GM04504 (cell line): ENCODE measurements around the gene FAM32A.
A peak's percentile ranks its signal among the peaks of the same experiment; 100 is the strongest.
"Not testable (repeated sequence)": the region's sequence is repeated elsewhere in the genome, so short reads cannot be mapped to it uniquely, and the experiment has no call there.

Experiments used
- DNase-seq: peaks from one replicate; pipeline ENCODE4 v3.0.0-alpha.2; 2012; ENCODE audit warnings: low read depth

The FAM32A gene

DNA sequence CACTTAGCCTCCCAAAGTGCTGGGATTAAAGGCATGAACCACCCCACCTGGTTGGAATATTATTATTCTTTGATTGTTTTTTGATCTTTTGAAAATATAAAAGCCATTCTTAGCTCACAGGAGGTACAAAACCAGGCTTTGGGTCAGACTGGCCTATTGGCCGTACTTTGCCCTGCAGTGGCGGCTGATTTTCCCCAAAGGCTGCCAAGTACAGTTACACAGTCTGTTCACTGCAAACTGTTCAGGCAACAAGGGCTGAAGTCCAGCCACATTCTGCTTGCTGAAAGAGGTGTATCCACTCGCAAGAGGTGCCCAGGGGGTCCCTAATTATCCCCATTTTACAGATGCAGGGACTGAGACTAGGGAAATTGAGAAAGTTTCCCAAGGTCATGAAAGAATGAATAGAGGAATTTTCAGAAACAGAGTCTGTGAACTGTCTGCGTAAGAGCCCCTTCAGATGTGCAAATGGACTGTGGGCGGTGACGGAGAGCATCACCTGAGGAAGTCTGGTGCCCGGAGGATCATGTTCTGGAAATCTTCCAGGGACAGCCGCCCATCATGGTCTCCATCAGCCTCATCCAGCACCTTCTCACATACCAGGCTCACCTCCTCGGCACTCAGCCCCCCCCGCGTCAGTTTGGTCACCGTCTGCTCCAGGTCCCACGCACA is 20.9 kb upstream of the FAM32A start:
- no peak for DNase-seq

DNA sequence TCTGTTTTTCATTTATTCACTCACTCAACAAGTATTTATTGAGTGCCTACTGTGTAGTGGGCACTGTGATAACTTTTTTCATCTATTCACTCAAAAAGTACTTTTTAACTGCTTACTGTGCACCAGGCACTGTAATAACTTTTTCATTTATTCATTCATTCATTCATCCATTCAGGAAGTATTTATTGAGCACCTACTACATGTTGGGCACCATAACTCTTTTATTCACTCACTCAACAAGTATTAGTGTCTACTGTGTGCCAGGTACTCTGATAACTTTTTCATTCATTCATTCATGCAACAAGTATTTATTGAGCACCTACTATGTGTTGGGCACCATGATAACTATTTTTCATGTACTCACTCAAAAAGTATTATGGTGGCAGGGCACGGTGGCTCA is 18.8 kb upstream of the FAM32A start:
- no peak for DNase-seq

DNA sequence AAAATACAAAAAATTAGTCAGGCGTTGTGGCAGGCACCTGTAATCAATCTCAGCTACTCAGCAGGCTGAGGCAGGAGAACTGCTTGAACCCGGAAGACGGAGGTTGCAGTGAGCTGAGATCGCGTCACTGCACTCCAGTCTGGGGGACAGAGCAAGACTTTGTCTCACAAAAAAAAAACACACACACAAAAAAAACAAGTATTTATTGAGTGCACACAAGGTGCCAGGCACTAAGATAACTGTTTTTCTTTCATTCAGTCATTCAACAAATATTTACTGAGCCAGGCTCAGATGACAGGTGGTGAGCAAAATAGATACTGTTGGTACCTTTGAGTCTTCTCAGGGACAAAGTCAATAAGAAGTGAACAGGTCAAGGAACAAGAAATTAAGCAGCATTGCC is 18.2 kb upstream of the FAM32A start:
- no peak for DNase-seq

DNA sequence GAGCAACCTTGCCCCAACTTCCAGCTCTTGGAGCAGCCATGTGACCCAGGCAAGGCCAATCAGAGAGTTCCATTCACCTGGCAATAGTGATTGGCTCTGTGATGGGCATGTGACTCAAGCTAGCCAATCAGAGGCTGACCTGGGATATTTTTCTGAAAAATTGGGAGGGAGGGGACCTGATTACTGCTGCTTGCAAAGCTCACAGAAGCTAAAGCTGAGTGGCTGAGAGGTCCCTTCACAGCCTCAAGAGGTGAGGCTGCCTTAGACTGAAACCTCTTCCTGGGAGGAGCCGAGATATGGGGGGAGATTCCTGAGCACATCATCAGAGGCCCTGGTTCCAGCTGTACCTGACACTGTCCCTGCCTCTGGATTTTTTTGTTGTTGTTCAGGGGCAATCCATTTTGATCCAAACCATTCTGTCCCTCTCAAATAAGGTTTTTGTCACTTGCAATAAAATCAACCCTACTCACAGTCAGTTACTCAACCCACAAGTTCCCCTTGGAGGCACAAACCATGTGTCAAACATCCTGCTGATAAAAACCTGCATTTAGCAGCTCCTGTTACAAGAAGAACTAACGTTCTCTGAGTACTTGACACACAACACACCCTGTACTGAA is 16.6 kb upstream of the FAM32A start:
- no peak for DNase-seq

DNA sequence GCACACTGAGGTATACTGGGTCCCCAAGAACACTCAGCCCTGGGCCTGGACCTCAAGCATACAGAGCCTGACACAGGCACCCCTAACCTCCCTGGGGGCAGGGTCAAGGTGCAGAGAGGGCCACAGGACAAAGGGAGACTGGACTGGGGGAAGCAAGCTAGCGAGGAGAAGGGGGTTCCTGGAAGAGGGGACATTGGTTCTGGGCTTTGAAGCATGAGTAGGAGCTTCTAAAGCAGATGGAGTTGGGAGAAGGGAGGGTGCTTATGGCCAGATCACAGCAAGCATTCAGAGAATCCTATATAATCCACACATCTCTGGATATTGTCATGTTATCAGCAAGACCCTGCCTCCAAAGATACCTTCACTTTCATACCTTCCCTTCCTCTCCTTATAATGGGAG is 15.1 kb upstream of the FAM32A start:
- no peak for DNase-seq

DNA sequence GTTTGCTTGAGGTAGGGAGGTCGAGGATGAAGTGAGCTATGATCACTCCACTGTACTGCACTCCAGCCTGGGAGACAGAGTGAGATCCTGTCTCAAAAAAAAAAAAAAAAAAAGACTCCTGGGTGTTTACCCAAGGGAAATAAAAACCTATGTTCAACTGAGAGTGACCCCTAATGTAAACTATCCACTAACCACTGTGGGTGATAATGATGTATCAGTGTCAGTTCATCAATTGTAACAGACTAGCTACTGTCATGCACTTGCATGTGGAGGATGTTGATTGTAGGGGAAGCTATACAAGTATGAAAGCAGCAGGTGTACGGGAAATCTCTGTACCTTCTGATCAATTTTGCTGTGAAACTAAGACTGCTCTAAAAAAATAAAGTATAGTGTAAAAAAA is 9.3 kb upstream of the FAM32A start:
- no peak for DNase-seq

DNA sequence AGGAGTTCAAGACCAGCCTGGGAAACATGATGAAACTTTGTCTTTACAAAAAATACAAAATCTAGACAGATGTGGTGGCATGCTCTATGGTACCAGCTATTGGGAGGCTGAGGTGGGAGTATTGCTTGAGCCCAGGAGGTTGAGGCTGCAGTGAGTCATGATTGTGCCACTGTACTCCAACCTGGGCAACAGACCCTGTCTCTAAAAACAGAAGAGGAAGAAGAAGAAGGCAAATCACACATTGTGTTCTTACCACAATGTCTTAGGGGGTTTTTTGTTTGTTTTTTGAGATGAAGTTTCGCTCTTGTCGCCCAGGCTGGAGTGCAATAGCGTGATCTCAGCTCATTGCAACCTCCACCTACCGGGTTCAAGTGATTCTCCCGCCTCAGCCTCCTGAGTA is 6.3 kb upstream of the FAM32A start:
- not testable (repeated sequence) for DNase-seq

DNA sequence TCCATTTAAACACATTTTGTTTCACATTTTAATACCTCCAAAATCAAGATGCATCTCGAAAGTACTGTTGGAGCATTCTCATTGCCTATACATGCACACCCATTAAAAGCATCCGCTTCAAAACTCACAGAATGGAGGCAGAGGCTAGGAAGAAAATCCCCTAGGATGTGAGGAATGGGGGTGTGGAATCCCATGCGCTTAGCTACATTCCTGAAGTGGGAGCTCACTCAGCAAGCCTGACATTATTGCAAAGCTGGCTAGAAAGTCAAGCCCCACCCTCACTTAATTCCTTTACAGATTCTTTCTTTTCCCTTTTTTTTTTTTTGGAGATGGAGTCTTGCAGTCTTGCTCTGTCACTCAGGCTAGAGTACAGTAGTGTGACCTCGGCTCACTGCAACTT is 4.6 kb upstream of the FAM32A start:
- no peak for DNase-seq

DNA sequence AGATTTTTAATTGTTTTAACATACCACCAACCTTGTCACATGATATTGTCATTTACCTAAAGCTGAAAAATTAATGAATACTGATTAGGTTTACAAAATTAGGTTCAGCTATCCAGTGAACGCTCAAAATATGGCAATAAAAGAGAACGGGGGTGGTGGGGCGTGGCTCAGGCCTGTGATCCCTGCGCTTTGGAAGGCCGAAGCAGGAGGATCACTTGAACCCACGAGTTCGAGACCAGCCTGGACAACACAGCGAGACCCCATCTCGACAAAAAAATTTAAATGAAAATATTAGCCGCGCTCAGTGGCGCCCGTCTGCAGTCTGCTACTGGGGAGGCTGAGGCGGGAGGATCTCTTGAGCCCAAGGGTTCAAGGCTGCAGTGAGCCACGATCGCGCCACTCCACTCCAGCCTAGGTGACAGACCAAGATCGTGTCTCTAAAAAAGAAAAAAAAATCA is 516 bp upstream of the FAM32A start:
- DNase-seq = no peak

DNA sequence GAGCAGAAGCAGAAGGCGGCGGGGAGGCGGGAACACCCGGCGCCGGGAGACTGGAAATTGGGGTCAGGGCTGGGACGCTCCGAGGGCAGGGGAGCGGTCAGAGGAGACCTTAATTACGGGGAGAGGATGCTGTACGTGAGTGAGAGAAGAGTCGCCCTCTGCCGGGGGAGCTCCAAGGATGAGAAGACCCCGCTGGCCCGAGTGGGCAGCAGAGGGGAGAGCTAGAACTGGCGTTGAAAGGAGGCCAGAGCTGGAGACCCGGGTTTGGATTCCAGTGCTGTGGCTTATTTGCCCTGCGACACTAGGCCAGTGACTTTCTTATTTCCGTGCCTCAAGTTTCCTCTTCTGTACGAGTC is 536 bp downstream of the FAM32A start:
- DNase-seq = no peak

DNA sequence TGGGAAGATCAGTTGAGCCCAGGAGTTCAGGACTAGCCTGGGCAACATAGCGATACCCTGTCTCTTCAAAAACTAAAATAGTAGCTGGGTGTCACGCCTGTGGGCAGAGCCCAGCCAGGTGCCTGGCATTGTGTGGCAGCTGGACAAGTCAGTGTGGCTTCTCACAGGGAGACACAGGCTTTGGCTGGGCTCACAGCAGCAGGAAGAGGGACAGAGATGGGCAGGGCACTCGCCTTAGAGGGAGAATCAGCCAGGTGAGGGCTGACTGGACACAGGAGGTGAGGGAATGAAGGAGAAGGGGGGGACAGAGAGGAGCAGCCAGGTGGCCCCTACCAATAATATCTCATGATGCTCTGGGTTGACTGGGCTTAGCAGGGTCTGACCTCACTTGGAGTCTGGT is 3.3 kb downstream of the FAM32A start:
- no peak for DNase-seq

DNA sequence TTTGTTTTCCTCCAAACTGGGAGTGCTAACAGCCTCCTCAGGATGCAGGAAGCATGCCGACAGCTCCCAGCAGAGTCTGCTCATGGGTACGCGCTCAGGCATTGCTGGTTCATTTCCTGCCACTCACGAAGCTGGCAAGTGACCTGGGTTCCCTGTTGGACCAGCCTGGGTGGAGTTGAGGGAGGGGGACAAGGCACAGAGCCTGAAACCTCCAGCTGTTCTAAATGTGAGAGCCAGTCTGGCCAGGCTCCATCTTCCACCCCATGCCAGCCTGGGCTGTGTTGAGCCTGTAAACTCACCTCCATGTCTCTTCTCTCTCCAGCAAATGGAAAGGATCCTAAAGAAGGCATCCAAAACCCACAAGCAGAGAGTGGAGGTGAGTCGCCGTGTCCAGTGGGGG is 5.0 kb downstream of the FAM32A start:
- DNase-seq = no peak

DNA sequence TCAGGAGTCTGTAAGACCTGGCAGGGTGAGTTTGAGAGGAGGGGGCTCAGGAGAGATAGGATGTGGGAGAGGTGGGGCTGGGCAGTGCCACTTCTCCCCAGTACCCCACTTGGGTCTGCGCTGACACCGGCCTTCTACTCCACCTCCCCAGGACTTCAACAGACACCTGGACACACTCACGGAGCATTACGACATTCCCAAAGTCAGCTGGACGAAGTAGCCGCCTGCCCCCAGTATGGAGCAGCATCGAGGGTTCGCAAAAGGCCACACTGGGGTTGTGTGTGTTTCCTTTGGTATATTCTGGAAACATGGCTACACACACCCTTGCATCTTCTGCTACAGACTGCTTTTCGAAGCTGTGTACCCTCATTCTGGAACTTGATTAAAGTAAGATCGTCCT is 5.5 kb downstream of the FAM32A start:
- no peak for DNase-seq

DNA sequence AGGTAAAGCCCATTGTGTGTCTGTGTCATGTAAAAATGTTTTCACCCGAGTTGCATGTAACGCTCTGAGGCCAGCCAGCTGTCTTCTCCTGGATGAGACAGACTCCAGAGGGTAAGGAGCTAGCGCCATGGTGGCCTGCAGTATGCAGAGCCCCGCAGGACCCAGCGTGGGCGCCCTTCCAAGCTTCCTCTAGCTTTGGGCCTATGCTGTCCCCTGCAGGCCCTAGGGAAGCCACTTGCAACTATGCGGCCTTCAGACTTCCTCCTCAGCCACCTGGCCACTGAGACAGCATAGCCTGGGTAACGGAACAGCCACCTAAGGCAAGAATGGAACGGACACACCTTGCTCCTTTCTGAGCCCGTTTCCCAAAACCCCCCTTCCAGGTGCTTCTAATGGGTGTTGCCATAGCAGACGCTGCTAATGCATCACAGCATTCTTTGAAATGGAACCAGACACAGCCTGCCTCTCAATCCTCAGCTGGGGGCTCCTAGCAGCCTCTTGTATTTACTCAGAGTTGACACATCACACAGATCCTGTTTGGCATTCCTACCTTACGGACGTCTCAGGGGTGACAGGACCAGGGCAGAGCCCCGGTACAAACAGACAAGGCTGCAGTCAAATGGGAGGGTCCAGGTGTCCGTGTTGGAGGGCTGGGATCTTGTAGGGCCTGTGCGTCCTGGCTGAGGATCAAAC is 6.2 kb downstream of the FAM32A start:
- no peak for DNase-seq

DNA sequence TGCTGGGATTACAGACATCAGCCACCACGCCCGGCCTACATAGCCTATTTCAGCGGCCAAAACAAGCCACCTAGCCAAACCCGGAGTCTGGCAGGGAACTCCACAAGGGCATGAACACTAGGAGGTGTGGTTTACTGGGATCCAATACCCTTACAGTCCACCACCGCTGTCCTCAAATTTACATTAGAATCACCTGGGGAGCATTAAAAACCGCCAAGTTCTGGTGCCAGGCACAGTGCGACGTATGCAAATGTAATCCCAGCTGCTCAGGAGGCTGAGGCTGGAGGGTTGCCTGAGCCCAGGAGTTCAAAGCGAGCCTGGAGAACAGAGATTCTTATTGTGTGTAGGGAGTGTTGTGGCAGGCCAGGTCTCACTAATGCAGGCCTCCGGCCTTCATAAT is 8.3 kb downstream of the FAM32A start:
- no peak for DNase-seq

DNA sequence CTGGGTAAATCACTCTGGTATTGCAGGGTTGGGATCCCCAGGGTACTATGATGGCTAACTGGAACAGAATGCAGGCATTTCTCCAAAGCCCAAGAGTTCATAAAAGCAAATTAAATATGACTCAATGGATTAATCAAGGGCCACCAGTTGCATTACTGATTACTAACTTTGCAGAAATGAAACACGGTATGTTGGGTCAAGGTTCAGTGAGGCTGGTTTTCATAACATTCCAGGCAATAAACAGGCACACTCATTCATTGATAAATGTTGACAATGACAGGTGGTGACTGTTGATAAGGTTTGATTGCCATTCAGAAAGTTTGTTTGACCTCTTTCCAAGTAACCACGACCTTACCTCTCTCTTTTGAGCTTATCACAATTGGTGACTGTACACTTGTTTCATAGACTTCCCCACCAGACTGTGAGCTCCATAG is 12.0 kb downstream of the FAM32A start:
- peak; percentile 90 for DNase-seq

DNA sequence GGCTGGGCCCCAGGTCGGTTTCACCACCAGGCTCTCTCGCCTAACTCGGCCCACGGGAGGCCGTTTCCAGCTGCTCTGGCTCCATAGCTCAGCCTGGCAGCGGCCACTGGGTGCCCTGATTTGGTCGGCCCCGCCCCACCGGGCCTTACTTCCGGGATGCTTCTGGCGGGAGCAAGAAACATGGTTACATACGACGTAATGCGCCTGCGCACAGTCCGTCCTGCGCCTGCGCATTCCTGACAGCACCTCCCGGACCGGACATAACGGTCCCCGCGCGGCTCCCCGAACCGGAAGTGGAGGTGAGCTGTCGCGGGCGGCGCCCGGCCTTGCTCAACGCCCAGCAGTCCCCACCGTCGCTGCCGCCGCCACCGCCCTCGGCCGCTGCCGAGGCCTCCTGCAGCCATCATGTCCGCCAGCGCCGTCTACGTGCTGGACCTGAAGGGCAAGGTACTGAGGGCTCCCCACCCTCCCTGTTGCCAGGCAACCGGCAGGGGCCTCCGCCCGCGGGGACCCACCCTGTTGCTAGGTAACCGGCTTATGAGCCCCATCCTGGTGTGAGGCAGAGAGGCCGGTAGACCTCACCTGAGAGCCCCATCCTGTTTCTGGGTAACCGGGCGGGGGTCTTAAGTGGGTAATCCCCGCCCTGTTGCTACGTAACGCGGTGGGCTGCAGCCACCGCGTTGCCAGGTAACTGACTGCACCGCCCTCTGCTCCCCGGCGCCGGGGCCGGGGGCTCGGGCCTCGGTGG is 12.6 kb downstream of the FAM32A start, which contains the start of gene AP1M1:
TSS of gene AP1M1 (plus strand) at position 290 of the 748 bp plus-strand sequence. CDS start at position 406, 116 bp downstream.
- peak; percentile 91 for DNase-seq

DNA sequence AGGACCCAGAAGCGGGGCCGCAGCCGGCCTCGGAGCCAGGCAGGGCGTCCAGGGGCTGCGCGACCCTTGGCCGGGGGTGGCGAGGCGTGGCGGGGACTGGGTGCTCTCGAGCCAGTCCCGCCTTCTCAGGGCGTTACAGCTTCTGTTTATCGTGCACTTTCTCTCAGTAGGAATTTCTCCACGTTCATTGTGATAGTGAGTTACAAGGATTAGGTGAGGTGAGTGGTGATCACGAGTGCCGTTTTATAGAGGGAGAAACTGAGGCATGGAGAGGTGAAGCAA is 13.1 kb downstream of the FAM32A start:
- no peak for DNase-seq

DNA sequence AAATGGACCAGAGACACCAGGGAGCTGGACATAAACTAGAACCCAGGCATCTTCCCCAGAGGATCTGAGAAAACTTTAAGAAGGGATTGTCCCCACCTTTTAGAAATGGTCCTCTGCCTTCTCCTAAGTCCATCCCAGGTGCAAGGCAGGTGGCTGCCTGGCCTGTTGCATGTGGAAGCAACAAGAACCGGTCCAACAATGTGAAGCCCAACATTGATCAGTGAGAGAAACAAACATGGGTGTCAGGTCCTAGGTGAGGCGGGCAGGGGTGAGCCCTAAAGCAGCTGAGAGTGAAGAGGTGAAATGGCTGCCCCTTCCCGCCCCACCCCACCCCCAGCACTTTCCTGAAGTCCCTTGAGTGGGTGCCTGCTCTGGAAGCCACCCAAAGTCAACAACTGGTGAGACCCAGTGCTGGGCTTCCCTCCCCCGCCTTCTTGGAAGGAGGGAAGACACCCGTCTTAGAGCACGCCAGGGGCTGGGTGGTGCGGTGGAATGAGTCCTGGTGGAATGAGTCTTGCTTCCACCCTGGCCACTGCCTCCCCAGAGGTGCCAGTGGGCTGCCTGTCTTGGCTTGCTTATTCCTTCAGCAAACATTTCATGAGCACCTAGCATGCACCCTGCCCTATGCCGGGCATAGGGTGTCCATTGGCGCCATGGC is 14.2 kb downstream of the FAM32A start:
- DNase-seq = no peak

DNA sequence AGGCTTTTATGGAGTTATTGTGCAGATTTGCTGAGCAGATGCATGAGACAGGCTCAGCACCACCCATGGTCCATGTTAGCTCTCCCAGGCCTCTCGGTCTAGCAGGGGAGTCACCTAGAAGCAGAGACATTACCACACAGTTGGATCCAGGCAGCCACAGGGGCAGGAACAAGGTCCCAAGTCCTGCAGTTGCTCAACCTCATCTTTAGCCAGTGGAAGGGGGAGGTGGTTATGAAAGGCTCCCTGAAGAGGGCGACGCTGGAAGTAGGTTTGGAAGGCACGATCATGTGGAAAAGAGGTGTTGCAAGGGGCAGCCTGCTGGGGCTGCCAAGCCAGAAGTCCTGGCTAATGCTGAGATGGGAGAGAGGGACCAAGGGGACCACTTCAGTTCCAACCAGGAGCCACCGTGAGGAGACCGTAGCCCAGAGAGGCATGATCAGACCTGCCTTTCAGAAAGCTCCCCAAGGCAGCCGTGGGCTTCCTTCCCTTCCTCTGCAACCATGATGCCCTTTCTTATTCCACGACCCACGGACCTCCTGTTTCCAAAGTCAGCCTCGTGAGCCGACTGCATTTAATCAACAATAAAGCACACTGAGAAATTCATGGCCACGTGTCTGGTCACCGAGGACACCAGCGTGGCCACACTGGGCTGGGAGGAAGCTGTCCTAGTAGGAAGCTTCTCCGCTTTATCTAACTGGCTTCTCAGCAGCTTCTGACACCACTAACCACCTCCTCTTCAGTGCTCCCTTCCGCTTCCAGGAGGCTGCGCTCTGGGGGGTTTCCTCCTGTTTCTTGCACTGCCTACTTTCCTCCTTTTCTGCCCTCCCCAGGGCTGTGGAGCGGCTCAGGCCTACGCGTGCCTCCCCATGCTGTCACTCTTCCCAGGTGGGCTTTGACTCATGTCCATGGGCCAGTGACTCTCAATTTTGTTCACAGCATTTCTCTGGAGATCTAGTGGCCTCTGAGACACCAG is 15.1 kb downstream of the FAM32A start:
- DNase-seq = no peak

DNA sequence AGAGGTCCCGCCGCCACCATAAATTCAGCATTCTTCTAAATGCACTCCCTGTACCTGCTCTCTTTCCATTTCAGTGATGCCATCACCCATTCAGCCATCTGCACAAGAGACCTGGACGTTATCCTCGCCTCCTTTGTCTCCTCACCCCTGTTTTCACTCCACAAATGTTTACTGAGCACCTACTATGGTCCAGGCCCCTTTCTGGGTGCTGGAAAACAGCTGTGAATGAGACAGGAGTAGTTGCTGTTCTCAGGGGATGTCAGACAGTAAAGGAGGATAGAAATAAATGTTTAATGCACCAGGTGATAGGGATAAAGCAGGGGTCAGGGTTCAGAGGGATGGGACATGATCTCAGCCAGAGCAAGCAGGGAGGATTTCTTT is 15.8 kb downstream of the FAM32A start:
- no peak for DNase-seq
